AG10803 (cell line): Measurements from ENCODE around the gene PTCHD1.

Source experiments
- DNase-seq: peaks from one replicate; pipeline ENCODE4 v3.0.0; 2010; ENCODE audit warnings: low read depth
- H3K4me3 ChIP-seq: 2 replicates; pipeline ENCODE4 v1.5.1; 2011; ENCODE audit warnings: mild to moderate bottlenecking, low read length, control low read depth
- CTCF ChIP-seq: conservative IDR thresholded peaks from 2 replicates; pipeline ENCODE4 v1.5.1; 2011; ENCODE audit warnings: mild to moderate bottlenecking, low read length, control low read depth, inconsistent platforms

The PTCHD1 gene

GRCh38 chrX:23394421-23394820 is 59.8 kb downstream of the PTCHD1 start:
- no peak overlapping the region for H3K4me3 ChIP-seq
- TF ChIP-seq CTCF, result no peak
- DNase-seq, result no peak

DNA sequence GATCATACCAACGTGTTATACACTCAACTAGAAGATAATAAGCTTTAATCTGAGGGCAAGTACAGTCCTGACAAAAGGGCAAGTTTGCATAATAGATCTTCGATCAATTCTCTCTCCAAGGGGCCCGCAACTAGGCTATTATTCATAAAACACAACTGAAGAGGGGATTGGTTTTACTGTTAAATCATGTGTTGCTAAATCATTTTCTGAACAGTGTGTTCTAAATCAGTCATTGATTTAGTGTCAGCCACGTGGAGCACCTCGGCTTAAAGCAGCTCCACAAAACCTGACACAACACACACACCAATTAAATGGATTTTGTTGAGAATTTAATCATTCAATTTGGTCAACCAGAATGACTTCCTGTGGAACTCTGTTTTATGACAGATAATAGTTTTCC is 61.6 kb downstream of the PTCHD1 start:
- no peak for DNase-seq
- no peak overlapping the region for H3K4me3 ChIP-seq
- TF ChIP-seq CTCF, result no peak

GRCh38 chrX:23398570-23398969 is 63.9 kb downstream of the PTCHD1 start:
- DNase-seq, result no peak
- H3K4me3 ChIP-seq, result no peak overlapping the region
- no peak for TF ChIP-seq CTCF

GRCh38 chrX:23403849-23404248 is 69.2 kb downstream of the PTCHD1 start:
- H3K4me3 ChIP-seq, result no peak overlapping the region
- TF ChIP-seq CTCF, result no peak
- DNase-seq, result no peak

- H3K4me3 ChIP-seq, result no peak overlapping the region
- no peak for DNase-seq
Observed at GRCh38 chrX:23422912-23423311, 88.3 kb downstream of the PTCHD1 start.

GRCh38 chrX:23434356-23434884 is 99.8 kb downstream of the PTCHD1 start:
- peak; percentile 64 for DNase-seq
- H3K4me3 ChIP-seq, result no peak overlapping the region
- TF ChIP-seq CTCF, result no peak

More at GRCh38 chrX:23422912-23423311, 88.3 kb downstream of the PTCHD1 start:
- TF ChIP-seq CTCF, result no peak

DNA sequence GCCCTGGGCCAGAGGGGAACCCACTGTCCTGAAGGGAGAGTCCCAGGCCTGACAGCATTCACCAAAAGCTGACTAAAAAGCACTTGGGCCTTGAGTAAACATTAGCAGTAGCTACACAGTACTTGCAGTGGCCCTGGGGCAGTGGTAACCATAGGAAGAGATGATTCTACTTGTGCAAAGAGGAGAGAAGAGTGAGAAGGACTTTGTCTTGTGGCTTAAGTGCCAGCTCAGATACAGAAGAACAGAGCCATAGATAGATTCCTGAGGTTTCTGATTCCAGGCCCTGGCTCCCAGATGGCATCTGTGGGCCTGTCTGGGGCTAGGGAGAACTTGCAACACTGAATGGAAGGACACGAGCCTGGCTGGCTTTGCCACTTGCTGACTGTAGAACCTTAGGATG is 100.5 kb downstream of the PTCHD1 start:
- no peak for TF ChIP-seq CTCF
- H3K4me3 ChIP-seq, result no peak overlapping the region
- no peak for DNase-seq
